ENCODE measurements around the gene SPOCK3.

GRCh38 chr4:166862032-166862431 is 372.3 kb downstream of the SPOCK3 start:
- TF ChIP-seq, protein P1, sequence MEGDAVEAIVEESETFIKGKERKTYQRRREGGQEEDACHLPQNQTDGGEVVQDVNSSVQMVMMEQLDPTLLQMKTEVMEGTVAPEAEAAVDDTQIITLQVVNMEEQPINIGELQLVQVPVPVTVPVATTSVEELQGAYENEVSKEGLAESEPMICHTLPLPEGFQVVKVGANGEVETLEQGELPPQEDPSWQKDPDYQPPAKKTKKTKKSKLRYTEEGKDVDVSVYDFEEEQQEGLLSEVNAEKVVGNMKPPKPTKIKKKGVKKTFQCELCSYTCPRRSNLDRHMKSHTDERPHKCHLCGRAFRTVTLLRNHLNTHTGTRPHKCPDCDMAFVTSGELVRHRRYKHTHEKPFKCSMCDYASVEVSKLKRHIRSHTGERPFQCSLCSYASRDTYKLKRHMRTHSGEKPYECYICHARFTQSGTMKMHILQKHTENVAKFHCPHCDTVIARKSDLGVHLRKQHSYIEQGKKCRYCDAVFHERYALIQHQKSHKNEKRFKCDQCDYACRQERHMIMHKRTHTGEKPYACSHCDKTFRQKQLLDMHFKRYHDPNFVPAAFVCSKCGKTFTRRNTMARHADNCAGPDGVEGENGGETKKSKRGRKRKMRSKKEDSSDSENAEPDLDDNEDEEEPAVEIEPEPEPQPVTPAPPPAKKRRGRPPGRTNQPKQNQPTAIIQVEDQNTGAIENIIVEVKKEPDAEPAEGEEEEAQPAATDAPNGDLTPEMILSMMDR (IDR thresholded peaks at IDR 0.05) = no peak
- no peak for TF ChIP-seq POLR2A (IDR thresholded peaks at IDR 0.05)
